Uterus (tissue), 2 donors: ENCODE data around the gene GH1.

Experiments used
- POLR2A ChIP-seq, 2 donors: fragments of 450-650 bp; IDR thresholded peaks; one replicate each; pipeline ENCODE4 v1.6.1; 2016; ENCODE audit warnings: antibody characterized with exemption in 2 of 2, mild to moderate bottlenecking in 1 of 2, moderate library complexity in 1 of 2
- TF ChIP-seq, protein P1 (sequence below), 4 experiments: fragments of 200-600 bp in 2 of 4; fragments of 450-650 bp in 2 of 4; sonication (generic) in 2 of 4; IDR thresholded peaks; one replicate each; pipeline ENCODE4 v1.5.1; 2016 to 2019; ENCODE audit warnings: antibody characterized with exemption in 4 of 4, mild to moderate bottlenecking in 2 of 4, moderate library complexity in 1 of 4

DNA sequence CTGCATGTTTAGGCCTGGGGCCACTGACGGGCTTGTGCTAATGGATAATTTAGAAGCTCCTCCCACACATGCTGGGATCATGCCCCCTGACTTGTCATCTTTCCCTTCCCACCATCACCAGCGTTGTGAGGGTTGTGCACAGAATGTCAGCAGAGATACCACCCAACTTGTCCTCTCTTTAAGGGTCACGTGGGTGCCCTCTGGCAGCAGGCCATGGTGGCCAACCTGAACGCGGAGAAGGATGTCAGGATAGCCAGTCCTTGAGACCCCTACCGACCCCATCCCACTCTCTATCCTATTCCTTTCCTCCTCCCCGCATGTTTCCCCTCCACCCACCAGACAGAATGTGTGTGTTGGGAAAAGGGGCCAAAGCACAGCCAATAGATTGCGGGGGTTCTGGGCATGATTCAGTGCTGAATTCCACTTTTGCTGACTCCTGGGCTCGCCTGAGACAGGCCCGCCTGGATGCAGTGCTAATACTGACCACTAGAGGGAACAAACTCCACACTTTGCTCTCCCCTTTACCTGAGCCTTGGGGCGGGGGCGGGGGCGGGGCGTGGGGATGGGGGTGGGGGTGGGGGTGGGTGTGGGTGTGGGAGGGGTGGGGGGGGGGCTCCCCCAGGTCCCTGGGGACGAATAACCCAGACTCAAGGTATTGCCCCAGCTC lies 36.6 kb downstream of the GH1 start, which contains the start of gene GH2:
- TF ChIP-seq, protein P1, sequence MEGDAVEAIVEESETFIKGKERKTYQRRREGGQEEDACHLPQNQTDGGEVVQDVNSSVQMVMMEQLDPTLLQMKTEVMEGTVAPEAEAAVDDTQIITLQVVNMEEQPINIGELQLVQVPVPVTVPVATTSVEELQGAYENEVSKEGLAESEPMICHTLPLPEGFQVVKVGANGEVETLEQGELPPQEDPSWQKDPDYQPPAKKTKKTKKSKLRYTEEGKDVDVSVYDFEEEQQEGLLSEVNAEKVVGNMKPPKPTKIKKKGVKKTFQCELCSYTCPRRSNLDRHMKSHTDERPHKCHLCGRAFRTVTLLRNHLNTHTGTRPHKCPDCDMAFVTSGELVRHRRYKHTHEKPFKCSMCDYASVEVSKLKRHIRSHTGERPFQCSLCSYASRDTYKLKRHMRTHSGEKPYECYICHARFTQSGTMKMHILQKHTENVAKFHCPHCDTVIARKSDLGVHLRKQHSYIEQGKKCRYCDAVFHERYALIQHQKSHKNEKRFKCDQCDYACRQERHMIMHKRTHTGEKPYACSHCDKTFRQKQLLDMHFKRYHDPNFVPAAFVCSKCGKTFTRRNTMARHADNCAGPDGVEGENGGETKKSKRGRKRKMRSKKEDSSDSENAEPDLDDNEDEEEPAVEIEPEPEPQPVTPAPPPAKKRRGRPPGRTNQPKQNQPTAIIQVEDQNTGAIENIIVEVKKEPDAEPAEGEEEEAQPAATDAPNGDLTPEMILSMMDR (IDR thresholded peaks at IDR 0.05) = peak in 3 of 4 experiments; percentile 41 to 55 (median 43)
- no peak for TF ChIP-seq POLR2A (IDR thresholded peaks at IDR 0.05)
